ENCODE measurements around the gene MRPS26. TPM values are rescaled to one million over a fixed set of nuclear protein-coding genes. Genes with fewer than 3 reads are reported as not detected.

The MRPS26 gene
- total RNA-seq, 1 donor from 2014 or later, result 37.0 TPM

DNA sequence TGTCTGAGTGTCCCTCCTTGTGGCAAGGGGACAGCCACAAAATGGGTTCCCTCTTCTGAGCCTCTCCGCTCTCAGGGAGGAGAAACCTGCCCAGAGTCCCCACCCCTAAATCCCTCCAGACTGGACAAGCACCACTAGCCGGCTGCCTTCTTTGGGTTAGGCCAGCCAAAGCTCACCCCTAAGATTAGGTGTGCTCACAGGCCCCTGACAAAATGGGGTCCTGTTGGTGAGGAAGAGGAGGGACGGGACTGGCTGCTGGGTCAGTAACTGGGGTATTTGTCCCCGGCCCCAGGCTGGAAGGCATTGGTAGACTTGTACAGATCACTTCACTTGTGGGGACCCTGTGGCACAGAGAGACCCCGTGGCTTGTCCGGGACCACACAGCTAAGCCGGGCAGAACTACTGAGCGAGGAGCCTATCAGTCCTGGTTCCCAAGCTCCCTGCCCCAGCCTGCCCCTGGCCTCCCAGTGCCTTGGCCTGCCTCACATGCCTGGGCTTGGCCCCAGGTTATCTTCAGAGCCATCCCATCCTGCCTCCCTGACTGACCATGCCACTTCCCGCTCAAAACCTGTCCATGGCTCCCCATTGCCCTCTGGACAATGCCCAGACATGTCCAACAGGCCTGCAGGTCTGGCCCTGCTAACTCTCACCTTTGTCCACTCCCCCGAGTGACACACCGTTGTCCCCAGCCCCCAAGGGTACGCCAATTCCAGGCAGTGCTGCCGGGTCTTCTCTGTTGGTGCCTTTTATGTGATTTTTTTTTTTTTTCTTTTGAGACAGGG, 49.2 kb downstream of the MRPS26 start:
- Histone ChIP-seq H3K36me3 (no peaks in the 10 kb centered on the region), H3K4me3 (no peak overlapping the region), H3F3A (ENCODE audit: low read depth) (no peaks in the 10 kb centered on the region), H4K20me1 (ENCODE audit: low read depth) (no peaks in the 10 kb centered on the region), H3K9ac (no peak overlapping the region), H3K9me3 (ENCODE audit: low read depth) (no peaks in the 10 kb centered on the region), H3K4me2 (no peak overlapping the region), H2AFZ (replicated peaks) (peak overlapping the region; percentile 40), H3K27ac (no peak overlapping the region), H3K27me3 (peaks cover 38% of the 10 kb centered on the region), H3K4me1 (no peaks in the 10 kb centered on the region), H3K79me2 (ENCODE audit: low read depth) (no peaks in the 10 kb centered on the region)
- H3K27me3 Mint-ChIP-seq (ENCODE audit: insufficient read depth, low read depth), result peaks cover 4% of the 10 kb centered on the region
- DNase-seq (ENCODE audit: low spot score), result no peak
- H3K9me3 Mint-ChIP-seq, result no peaks in the 10 kb centered on the region
- no peaks in the 10 kb centered on the region for H3K36me3 Mint-ChIP-seq
- peak overlapping the region; percentile 23 for H3K4me3 Mint-ChIP-seq
- H3K4me1 Mint-ChIP-seq, result no peaks in the 10 kb centered on the region
- TF ChIP-seq EZH2phosphoT487 (IDR thresholded peaks at IDR 0.05), result no peak
- TF ChIP-seq, protein P1, sequence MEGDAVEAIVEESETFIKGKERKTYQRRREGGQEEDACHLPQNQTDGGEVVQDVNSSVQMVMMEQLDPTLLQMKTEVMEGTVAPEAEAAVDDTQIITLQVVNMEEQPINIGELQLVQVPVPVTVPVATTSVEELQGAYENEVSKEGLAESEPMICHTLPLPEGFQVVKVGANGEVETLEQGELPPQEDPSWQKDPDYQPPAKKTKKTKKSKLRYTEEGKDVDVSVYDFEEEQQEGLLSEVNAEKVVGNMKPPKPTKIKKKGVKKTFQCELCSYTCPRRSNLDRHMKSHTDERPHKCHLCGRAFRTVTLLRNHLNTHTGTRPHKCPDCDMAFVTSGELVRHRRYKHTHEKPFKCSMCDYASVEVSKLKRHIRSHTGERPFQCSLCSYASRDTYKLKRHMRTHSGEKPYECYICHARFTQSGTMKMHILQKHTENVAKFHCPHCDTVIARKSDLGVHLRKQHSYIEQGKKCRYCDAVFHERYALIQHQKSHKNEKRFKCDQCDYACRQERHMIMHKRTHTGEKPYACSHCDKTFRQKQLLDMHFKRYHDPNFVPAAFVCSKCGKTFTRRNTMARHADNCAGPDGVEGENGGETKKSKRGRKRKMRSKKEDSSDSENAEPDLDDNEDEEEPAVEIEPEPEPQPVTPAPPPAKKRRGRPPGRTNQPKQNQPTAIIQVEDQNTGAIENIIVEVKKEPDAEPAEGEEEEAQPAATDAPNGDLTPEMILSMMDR (IDR thresholded peaks at IDR 0.05), result no peak
- no peak for TF ChIP-seq EZH2 (IDR thresholded peaks at IDR 0.05)
- peak overlapping the region; percentile 42 for H3K27ac Mint-ChIP-seq

Other genes with a start within 250 kb of the MRPS26 start
- gene CPXM1, start 245.4 kb upstream of the MRPS26 start, total RNA-seq (ENCODE audit: low replicate concordance), result 76.3 and 169 TPM in 2 replicates
- gene C20orf141, start 231.1 kb upstream of the MRPS26 start, total RNA-seq (ENCODE audit: low replicate concordance), result not detected in 2 replicates
- not detected in 2 replicates for gene TMEM239, start 229.7 kb upstream of the MRPS26 start, total RNA-seq (ENCODE audit: low replicate concordance)
- 14.6 and 53.1 TPM in 2 replicates for gene PCED1A, start 205.4 kb upstream of the MRPS26 start, total RNA-seq (ENCODE audit: low replicate concordance)
- 27.6 and 39.6 TPM in 2 replicates for gene VPS16, start 205.3 kb upstream of the MRPS26 start, total RNA-seq (ENCODE audit: low replicate concordance)
- gene PTPRA, start 172.6 kb upstream of the MRPS26 start, total RNA-seq (ENCODE audit: low replicate concordance), result 77.7 and 89.4 TPM in 2 replicates
- 0.37 TPM in 1 of 2 replicates, not detected in the other for gene GNRH2, start 2.4 kb upstream of the MRPS26 start, total RNA-seq (ENCODE audit: low replicate concordance)
- not detected in 2 replicates for gene OXT, start 25.6 kb downstream of the MRPS26 start, total RNA-seq (ENCODE audit: low replicate concordance)
- gene AVP, start 38.7 kb downstream of the MRPS26 start, total RNA-seq (ENCODE audit: low replicate concordance), result not detected in 2 replicates
- 13.2 and 17.7 TPM in 2 replicates for gene FASTKD5, start 113.8 kb downstream of the MRPS26 start, total RNA-seq (ENCODE audit: low replicate concordance)
- 3.7 and 6.2 TPM in 2 replicates for gene UBOX5, start 113.8 kb downstream of the MRPS26 start, total RNA-seq (ENCODE audit: low replicate concordance)
- gene LZTS3, start 127.5 kb downstream of the MRPS26 start, total RNA-seq (ENCODE audit: low replicate concordance), result 3.7 and 12.5 TPM in 2 replicates
- 27.9 and 58.4 TPM in 2 replicates for gene DDRGK1, start 158.6 kb downstream of the MRPS26 start, total RNA-seq (ENCODE audit: low replicate concordance)
- 18.2 and 27.7 TPM in 2 replicates for gene ITPA, start 163.4 kb downstream of the MRPS26 start, total RNA-seq (ENCODE audit: low replicate concordance)
- 0.95 and 3.4 TPM in 2 replicates for gene SLC4A11, start 193.1 kb downstream of the MRPS26 start, total RNA-seq (ENCODE audit: low replicate concordance)

Measured in neural progenitor cell (in vitro differentiated cells).